ENCODE measurements around the gene SMKR1.
A peak's percentile ranks its signal among the peaks of the same experiment; 100 is the strongest.
"Not testable (repeated sequence)": the region's sequence is repeated elsewhere in the genome, so short reads cannot be mapped to it uniquely, and the experiment has no call there.

The SMKR1 gene

DNA sequence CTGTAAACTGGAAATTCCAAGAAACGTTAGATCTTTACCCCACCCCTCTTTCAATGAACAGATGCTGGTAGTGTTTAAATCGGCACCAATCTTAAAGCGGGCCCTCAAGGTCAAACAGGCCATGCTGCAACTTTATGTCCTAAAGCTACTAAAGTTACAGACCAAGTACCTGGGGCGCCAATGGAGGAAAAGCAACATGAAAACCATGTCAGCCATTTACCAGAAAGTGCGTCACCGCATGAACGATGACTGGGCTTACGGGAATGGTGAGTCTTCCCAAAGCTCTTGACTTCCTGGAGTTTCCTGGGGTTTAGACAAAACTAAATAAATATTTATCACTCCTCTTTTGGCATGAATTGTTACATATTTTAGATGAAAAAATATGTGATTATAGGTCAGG lies 19.6 kb upstream of the SMKR1 start:
- DNase-seq (ENCODE audit: low read depth, low spot score), result no peak

DNA sequence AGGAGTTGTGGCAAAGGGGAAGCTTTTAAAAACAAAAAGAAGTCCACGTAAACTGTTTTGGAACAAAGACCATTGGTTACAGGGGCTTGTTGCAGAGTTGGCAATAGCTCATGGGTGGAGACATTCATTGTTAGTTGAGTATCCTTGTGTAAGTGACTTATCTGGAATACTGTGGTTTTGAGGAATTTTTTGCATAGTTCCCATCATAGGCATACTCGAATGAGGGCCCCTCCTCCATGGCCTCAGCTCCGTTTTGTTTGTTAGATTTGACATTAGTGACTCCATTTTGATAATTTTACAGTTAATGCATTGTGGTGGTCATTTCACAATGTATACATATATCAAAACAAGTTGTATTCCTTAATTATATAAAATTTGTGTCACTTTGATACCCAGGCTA lies 12.8 kb upstream of the SMKR1 start:
- DNase-seq (ENCODE audit: low read depth, low spot score), result no peak

DNA sequence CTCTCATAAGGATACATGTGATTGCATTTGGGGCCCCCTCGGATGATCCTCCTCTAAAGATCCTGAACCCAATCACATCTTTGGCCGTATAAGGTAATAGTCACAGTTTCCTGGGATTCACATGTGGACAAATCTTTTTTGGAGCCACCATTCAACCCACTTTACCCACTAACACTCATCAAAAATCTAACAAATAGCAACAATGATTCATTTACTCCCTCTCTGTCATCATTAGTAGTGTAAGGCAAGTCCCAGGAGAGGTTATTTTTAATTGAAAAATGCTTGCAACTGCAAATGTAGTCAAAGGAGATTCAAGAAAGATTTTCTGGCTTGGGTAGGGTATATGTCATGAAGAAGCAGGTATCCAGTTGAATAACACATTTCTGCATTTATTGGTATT lies 9.9 kb upstream of the SMKR1 start:
- no peak for DNase-seq (ENCODE audit: low read depth, low spot score)

DNA sequence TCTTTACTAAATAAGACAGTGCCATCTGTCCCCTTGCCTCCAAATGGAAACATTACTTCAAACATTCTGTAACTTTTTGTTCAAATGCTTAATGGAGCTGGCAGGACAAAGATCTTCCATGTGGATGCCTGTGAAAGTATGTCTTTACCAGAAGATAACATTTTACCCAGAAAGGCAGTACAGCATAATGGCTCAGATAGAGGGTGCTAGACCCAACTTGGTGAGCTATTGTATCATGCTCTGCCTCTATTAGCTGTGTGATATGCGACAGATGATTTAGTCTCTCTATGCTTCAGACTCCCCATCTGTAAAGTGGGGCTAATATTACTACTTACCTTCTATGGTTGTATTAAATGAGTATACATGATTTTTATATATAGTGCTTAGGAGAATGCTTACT lies 8.8 kb upstream of the SMKR1 start:
- no peak for DNase-seq (ENCODE audit: low read depth, low spot score)

DNA sequence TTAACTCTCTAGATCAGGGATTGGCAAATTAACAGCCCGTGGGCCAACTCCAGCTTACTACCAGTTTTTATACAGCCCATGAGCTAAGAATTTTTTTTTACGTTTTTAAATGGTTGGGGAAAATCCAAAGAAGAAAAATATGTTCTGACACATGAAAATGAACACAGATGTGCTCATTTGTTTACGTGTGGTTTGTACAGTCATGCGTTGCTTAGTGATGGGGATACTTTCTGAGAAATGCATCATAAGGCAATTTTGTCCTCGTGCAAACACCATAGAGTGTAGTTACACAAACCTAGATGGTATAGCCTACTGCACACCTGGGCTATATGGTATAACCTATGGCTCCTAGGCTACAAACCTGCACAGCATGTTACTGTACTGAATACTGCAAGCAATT lies 8.3 kb upstream of the SMKR1 start:
- no peak for DNase-seq (ENCODE audit: low read depth, low spot score)

DNA sequence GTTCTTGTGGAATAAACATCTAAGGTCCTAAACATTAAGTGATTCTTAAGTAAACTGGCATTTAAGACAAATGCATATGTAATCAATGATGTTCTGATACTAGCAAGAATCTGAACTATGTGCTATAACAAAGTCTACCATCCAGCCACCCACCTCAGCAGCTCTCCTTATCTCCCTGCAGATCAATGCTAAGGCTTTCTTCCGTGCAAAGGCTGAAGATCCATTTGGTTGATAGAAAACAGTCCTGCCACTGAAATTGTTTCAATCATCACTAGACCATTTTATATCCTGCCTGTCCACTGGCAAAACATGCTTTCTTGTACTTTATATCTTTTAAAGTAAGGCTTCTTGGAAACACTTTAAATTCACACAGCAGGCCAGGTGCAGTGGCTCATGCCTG lies 6.3 kb upstream of the SMKR1 start:
- no peak for DNase-seq (ENCODE audit: low read depth, low spot score)

DNA sequence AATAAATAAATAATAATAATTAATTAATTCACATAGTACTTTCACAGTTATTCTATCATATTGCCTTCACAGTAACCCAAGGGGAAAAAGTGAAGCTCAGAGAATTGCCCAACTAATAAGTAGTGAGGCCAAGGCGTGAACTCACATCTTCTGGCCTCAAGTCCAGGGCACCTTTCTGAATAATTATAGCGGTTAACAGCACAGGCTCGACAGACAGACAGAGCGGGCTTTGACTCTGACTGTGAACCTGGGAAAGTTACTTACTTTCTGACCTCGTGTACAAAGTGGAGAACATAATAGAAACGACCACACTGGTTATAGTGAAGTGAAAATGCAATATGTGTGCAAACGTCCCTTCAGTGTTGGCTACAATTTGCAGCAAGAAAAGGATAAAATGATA lies 5.7 kb upstream of the SMKR1 start:
- no peak for DNase-seq (ENCODE audit: low read depth, low spot score)

DNA sequence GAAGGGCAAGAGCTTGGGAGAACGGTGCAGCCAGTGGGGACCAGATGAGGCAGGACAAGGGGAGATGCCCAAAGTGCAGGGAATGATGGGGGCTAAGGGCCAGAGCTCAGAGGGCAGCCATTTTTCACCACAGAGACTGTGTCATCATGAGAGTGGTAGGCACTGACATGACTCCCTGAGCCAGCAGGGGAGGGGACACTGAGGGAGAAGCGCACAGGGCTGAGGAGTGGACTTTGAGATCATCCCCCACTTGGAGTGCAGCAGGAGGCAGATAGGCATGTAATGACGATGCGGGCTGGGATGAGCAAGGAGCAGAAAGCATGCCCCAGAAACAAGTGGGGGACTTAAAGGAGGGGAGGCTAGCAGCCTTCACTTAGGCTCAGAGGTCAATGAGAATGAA lies 5.2 kb upstream of the SMKR1 start:
- no peak for DNase-seq (ENCODE audit: low read depth, low spot score)

DNA sequence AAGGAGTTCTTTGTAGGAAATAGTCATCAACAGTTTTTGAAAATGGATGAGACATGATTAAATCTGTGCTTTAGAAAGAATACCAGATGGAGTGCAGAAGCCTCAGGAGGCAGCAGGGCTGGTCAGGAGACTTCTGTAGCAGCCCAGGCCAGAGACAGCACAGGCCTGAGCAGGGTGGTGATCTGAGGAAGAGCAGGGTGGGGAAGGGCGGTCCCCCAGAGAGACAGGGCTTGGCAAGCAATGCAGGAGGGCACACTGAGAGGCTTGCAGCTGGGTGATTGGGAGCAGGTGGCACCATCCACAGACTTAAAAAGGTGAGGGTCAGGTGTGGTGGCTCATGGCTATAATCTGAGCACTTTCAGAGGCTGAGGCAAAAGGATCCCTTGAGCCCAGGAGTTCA lies 4.3 kb upstream of the SMKR1 start:
- no peak for DNase-seq (ENCODE audit: low read depth, low spot score)

DNA sequence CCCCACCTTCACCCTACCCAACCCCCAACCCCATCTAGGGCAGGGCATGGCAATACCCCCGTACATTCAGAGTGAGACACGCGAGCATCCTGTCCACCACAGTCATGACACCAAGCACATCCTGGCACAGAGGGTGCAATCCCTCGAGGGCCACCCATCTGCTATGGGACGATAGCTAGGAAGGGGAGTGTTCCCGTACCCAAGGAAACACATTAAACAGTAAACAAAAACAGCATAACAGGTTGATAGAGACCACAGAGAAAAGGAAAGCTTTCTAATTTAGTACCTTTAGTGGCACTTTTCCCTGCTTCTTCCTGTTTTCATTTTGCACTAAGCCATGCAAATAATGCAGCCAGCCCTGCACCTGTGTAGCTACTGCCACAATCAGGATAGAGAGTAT lies 2.3 kb upstream of the SMKR1 start:
- DNase-seq (ENCODE audit: low read depth, low spot score), result no peak

DNA sequence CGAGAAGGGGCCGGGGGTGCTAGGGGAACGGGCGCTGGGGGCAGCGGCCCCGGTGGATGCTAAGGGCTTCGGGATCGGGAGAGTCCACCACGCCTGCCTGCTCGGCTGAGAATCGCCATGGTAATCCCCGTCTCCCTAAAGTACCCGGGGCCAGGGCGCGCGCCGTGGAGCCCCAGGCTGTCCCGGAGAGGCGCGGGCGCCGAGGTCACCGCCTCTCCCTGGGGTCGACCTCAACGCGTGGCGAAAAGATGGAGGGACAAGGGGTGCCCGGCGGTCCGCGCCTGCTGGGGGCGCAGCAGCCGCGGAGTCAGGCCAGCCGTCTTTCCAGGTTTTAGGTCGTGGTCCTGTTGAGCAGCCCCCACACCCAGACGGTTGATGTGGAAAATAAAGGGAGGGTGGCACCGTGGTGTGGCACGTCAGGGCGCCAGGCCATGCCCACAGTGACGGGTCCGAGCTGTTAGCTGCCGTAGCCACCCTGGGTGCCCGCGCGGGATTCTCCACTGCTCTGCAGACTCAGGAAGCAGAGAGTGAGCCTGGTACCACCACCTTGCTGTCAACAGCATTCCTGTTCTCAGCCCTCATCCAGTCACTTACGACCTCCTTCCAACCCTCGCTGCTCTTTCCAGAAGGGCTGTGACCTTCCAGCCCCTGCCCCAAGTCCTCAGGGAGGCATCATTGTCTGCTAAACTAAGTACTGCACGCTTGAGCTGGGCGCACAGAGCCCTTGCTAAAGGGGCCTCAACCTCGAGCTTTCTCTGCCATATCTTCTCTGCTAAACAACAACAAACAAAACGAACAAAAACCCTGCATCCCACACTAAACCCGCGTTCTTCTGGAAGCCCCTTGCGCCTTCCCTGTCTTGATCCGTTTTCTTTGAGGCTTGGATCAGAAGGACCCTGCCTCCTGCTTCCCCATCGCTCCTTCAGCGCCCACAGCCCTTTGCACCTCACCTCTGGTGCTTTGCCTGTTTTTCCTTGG lies 666 bp downstream of the SMKR1 start:
- DNase-seq (ENCODE audit: low read depth, low spot score), result peak; percentile 53

DNA sequence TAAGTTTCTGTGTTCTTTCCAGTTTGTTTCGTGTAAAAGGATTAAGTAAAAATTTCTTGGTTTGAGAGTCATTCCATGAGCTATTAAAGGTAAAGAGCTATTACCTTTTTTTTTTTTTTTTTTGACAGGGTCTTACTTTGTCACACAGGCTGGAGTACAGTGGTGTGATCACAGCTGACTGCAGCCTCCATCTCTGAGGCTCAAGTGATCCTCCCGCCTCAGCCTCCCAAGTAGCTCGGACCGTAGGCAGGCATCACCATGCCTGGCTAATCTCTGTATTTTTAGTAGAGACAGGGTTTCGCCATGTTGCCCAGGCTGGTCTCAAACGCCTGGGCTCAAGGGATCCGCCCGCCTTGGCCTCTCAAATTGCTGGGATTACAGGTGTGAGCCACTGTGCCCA lies 1.4 kb downstream of the SMKR1 start:
- DNase-seq (ENCODE audit: low read depth, low spot score), result no peak

DNA sequence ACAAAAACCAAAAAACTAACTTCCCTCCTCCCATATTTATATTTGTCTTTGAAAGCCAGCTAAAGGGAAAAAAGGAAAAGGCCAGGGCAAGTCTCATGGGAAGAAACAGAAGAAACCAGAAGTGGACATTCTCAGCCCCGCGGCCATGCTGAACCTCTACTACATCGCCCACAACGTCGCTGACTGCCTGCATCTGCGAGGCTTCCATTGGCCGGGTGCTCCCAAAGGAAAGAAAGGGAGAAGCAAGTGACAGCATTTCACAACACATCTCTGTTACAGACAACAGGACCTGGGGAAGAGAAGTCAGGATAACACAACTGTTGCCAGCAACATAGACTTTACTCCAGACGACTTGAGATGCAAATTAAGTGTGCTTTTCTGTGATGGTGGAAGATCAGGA lies 9.9 kb downstream of the SMKR1 start:
- DNase-seq (ENCODE audit: low read depth, low spot score), result no peak

DNA sequence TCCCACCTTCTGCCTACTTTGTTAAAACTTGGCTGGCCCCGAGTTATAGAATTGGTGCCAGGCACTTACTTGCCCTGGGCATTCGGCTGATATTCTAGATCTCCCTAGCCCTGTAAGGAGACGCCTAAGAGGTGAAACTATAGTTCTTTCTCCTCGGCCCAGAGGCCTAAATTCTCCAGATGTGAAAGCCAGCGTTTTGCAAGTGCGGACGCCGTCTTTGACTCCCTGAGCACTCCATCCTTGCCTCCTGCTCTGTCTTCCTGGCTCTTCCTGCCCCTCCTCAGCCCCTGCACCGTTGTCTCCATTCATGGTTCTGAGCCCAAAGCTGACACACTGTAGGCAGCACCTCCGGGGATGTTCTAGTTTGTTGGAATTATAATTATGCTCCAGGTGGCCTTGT lies 11.2 kb downstream of the SMKR1 start:
- DNase-seq (ENCODE audit: low read depth, low spot score), result no peak

DNA sequence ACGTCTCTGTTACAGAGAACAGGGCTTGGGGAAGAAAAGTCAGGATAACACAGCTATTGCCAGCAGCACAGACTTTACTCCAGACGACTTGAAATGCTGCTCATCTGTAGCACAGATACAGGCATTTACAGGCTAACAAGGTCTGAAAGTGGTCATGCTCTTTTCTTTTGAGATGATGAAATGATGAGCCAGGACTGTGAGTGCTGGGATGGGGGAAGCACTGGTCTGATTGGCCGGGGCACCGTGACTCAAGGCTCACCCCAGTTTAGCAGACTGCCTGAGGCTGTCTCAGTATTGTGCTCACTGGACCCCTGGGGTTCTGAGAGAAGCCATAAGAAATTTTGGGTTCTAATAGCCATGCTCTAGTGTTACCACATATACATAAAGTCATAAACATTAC lies 12.4 kb downstream of the SMKR1 start:
- DNase-seq (ENCODE audit: low read depth, low spot score), result no peak

DNA sequence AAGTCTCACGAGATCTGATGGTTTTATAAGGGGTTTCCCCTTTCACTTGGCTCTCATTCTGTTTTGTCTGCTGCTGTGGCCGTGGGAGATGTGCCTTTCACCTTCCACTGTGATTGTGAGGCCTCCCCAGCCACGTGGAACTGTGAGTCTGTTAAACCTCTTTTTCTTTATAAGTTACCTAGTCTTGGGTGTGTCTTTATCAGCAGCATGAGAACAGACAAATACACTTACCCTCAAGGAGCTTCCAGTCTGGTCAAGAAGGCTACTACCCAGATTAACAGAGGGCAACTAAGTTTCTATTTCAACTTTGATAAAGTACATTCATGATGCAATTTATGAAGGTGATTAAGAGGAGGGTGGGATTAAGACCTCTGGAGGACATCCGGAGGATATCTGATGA lies 13.1 kb downstream of the SMKR1 start:
- DNase-seq (ENCODE audit: low read depth, low spot score), result no peak

DNA sequence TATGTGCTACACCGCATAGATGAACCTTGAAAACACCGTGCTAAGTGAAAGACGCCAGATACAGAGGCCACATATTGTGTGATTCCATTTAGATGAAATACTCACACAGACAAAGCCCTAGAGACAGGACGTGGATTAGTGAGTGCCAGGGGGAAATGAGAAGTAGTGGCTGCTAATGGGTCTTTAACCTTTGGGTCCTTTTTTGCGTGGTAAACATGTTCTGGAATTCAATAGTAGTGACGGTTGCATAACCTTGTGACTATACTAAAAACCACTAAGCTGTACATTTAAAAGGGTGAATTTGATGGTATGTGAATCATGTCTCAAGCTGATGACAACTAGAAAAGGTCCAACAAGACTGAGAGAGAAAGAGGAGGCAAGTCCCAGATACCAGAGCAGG lies 15.6 kb downstream of the SMKR1 start:
- no peak for DNase-seq (ENCODE audit: low read depth, low spot score)

DNA sequence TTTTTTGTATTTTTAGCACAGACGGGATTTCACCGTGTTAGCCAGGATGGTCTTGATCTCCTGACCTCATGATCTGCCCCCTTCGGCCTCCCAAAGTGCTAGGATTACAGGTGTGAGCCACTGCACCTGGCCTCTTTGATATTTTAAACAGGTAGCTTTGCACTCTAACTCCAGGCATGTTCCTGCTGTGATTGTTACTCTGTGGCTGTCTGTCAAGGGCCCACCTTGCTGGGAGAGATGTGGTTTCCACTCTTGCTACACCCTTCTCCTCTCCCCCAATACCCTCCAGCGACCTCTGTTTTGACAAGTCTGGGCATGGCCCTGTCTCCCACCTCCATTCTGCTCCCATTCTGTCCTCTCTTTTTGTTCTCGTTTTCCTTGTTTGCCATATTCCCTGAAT lies 17.1 kb downstream of the SMKR1 start:
- DNase-seq (ENCODE audit: low read depth, low spot score), result no peak

DNA sequence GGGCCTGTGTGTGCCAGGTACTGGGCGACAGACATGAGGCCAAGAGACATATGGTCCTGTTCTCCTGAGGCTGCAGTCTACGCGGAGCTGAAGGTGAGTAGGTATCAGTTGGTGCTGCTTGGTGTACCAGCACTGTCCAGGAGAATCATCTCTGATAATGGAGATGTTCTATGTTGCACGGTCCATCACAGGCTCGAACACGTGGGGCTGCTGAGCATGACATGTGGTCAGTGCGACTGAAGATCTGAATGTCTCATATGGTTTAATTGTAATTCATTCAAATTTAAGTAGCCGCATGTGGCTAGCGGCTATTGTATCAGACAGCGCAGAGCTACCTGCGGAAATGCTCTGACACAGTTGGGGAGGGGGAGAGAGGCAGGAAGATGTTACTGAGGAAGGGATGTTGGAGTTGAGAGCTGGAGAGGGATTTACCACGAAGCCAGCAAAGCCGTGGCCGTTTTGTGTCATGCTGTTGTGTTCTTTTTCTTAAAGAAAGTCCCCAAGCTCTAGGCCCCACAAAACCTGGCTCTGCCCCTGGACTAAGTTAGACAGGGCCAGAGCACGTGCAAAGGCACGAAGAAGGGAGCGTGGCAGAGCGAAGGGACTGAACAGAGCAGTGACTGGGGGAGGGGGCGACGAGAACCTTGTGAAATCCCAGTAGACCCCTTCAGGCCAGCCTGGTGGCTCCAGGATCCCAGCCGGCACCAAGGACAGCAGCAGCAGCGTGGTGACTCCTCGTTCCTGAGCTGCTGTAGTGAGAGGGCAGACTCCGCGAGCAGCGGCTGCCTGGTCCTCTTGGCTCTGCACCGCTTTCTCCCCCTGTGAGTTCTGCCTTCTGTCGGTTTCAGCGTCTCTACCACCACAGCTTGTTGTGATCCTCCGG lies 20.0 kb downstream of the SMKR1 start:
- DNase-seq (ENCODE audit: low read depth, low spot score), result peak; percentile 79

DNA sequence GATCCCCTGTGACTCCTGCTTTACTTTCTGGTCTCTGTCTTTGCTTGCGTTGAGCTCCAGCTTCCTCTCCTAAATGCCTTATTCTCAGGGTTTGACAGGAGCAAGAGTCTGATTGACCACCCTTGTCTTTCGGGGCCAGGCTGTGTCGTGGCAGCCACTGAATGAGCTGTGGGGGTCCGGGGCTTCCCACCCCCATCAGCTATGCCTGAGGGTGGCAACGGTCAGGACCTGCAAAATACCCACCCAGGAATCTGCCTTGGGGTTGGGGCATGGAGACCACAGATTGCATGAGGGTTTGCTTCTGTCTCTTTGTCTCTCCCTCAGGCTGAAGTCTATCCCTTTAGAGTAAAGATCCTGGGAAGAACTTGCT lies 20.6 kb downstream of the SMKR1 start:
- no peak for DNase-seq (ENCODE audit: low read depth, low spot score)

DNA sequence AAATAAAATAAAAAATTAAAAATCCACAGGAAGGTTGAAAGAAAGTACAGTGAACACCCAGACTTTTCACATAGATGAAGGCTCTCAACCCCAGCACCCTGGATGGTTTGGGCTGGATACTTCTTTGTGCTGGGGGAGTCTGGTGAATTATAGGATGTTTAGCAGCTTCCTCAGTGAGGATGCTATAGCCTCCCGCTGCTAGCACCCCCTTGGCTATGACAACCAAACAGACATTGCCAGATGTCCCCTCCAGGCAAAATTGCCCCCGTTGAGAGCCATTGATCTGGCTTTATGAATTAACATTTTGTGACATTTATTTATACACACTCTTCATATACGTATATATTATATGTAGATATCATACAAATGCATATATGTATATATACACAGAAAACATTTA lies 21.6 kb downstream of the SMKR1 start:
- no peak for DNase-seq (ENCODE audit: low read depth, low spot score)

DNA sequence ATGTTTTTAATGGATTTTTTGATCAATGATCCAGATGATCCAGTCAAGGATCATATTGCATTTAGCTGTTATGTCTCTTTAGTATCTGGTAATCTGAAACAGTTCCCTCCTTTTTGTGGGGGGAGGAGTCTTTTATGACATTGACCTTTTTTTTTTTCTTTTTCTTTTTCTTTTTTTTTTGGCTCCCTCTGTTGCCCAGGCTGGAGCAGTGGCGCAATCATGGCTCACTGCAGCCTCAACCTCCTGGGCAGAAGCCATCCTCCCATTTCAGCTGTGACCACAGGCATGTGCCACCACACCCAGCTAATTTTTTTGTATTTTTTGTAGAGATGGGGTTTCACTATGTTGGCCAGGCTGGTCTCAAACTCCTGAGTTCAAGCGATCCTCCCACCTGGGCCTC lies 22.1 kb downstream of the SMKR1 start:
- not testable (repeated sequence) for DNase-seq (ENCODE audit: low read depth, low spot score)
